ENCODE data around the gene APOBEC3A. TPM values are rescaled to one million over a fixed set of nuclear protein-coding genes. Genes with fewer than 3 reads are reported as not detected.
A peak's percentile ranks its signal among the peaks of the same experiment; 100 is the strongest.
"Not testable (repeated sequence)": the region's sequence is repeated elsewhere in the genome, so short reads cannot be mapped to it uniquely, and the experiment has no call there.

The APOBEC3A gene
- total RNA-seq, 1 donor from 2014 or later = 0.12 TPM

DNA sequence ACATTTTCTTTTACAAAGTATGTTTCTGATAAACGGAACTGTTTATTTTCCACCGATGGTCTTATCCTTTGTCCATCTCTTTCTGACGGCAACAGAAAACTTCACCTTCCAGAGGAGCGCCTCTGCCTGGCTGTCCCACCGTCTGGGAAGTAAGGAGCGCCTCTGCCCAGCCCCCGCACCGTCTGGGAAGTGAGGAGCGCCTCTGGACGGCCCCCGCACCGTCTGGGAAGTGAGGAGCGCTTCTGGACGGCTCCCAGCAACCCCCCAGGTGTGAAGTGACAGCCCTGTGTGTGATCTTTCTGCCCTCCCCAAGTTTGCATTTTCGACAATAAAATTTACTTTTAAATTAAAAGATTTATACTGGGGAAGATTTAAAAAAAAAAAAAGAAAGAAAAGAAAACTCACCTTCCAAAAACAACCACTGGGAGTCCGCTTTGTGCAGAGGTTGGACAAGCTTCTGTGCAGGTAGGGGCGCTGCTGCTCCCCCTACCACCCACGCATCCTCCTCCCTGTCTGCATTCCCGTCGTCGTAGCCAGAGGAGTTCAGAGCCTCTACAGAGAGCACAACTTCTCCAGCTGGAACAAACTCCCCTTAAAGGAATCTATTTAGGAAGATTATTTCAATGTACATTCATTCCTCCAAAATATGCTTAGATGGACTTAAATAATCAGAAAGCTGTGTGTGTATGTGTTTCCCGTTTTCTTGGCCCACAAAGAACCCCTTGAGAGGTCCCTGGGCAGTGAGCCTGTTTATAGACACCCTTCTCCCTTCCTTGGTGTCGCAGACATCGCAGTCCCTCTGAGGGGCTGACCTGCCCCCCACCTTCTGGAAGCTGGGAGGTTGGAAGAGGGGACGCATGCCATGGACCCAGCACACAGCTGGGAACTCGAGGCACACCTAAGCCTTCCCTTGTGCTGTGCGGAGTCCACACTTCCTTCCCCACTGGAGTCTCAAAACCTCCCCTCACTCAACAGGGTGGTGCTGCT lies 23.9 kb downstream of the APOBEC3A start:
- TF ChIP-seq, protein P1, sequence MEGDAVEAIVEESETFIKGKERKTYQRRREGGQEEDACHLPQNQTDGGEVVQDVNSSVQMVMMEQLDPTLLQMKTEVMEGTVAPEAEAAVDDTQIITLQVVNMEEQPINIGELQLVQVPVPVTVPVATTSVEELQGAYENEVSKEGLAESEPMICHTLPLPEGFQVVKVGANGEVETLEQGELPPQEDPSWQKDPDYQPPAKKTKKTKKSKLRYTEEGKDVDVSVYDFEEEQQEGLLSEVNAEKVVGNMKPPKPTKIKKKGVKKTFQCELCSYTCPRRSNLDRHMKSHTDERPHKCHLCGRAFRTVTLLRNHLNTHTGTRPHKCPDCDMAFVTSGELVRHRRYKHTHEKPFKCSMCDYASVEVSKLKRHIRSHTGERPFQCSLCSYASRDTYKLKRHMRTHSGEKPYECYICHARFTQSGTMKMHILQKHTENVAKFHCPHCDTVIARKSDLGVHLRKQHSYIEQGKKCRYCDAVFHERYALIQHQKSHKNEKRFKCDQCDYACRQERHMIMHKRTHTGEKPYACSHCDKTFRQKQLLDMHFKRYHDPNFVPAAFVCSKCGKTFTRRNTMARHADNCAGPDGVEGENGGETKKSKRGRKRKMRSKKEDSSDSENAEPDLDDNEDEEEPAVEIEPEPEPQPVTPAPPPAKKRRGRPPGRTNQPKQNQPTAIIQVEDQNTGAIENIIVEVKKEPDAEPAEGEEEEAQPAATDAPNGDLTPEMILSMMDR (conservative IDR thresholded peaks at IDR 0.05; ENCODE audit: low read depth, low read length) = peak; percentile 40
- DNase-seq (ENCODE audit: low read depth) = no peak
- peak overlapping the region; percentile 41 for H3K4me3 ChIP-seq (ENCODE audit: low read depth, low read length)

DNA sequence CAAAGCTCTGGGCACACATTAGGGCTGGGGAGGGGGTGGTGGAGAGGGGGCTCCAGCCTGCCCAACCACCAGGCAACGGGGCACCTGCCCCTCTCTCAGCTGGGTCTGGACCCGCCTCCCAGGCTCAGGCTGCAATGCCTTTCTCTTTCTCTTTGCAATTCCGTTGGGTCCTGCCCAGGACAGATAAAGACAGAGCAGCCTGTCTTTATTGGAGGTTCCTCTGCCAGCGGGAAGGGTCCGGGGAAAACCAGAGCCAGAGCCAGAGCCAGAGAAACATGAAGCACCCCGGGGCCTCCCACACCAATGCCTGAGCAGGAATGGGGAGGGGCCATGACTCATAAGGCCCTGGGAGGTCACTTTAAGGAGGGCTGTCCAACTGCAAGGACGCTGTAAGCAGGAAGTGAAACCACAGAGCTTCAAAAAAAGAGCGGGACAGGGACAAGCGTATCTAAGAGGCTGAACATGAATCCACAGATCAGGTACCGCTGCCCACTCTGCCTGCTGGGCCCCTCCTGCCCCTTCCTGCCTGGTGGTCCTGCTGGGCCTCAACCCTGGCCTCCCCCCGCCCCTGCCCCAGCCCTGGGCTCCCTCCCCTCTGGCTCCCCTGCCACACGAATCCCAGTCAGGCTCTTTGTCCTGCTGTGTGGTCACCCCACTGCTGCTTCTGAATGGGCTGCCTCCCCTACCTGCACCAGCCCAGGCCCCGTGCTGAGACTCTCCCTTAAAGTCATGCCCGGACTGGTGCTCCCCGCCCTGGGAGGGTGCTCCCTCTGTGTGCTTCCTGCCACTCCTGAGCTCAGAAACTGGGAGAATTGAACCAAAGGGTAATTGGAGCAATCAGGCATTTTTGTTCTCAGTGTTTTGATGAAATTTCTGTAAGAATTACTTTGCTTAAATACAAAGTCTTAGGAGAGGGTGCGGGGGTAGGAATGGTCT lies 24.9 kb downstream of the APOBEC3A start, which contains the start of gene APOBEC3B:
TSS of gene APOBEC3B (plus strand) at position 356 of the 936 bp plus-strand sequence. CDS start at position 463, 107 bp downstream.
- TF ChIP-seq, protein P1 (conservative IDR thresholded peaks at IDR 0.05; ENCODE audit: low read depth, low read length) = no peak
- DNase-seq (ENCODE audit: low read depth) = peak; percentile 81
- peak within 1 kb of the TSS; percentile 41 for H3K4me3 ChIP-seq (ENCODE audit: low read depth, low read length)

GRCh38 chr22:38984224-38984623 lies 26.8 kb downstream of the APOBEC3A start:
- DNase-seq (ENCODE audit: low read depth) = no peak
- TF ChIP-seq, protein P1 (conservative IDR thresholded peaks at IDR 0.05; ENCODE audit: low read depth, low read length) = no peak

GRCh38 chr22:38984784-38985757 lies 27.7 kb downstream of the APOBEC3A start:
- peak; percentile 87 for DNase-seq (ENCODE audit: low read depth)
- not testable (repeated sequence) for H3K4me3 ChIP-seq (ENCODE audit: low read depth, low read length)

More at GRCh38 chr22:38984224-38984623, 26.8 kb downstream of the APOBEC3A start:
- no peak overlapping the region for H3K4me3 ChIP-seq (ENCODE audit: low read depth, low read length)

DNA sequence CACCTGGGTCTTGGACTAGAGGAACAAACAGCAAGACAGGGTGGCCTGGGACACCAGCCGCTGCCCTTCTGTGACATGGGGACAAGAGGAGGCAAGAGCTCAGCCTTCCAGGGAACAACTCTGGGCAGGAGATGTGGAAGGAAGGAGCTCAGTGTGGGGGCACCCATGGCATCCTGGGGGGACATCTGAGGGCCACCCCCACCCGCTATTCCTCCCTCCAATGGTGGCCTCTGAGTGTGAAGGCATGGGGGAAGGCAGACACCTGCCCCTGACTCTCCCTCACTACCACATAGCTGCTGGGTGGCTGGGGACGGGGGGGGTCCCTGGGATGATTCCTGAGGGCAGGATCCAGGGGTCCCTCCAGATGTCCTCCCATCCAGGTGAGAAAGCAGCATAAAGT lies 29.2 kb downstream of the APOBEC3A start:
- TF ChIP-seq, protein P1 (conservative IDR thresholded peaks at IDR 0.05; ENCODE audit: low read depth, low read length) = no peak
- no peak for DNase-seq (ENCODE audit: low read depth)
- no peak overlapping the region for H3K4me3 ChIP-seq (ENCODE audit: low read depth, low read length)

- no peak for DNase-seq (ENCODE audit: low read depth)
- no peak overlapping the region for H3K4me3 ChIP-seq (ENCODE audit: low read depth, low read length)
- TF ChIP-seq, protein P1 (conservative IDR thresholded peaks at IDR 0.05; ENCODE audit: low read depth, low read length) = no peak
Observed at GRCh38 chr22:38987171-38987895, 29.9 kb downstream of the APOBEC3A start.

Measured in epithelial cell of proximal tubule (primary cell).